OCI-LY1 (cell line): ENCODE data around the gene DUOX1.

Experiments
- H2AFZ ChIP-seq: fragments of 200-600 bp; sonication (generic), shearing (Covaris generic); 2 replicates; pipeline ENCODE4 v1.6.0; 2014; ENCODE audit warnings: antibody characterized with exemption, mild to moderate bottlenecking, low read length
- H3F3A ChIP-seq: fragments of 200-600 bp; sonication (generic), shearing (Covaris generic); 2 replicates; pipeline ENCODE4 v1.6.0; 2014; ENCODE audit warnings: mild to moderate bottlenecking, antibody characterized with exemption, low read length, moderate library complexity; ENCODE audit not compliant: insufficient read depth
- H3K27ac ChIP-seq: fragments of 200-600 bp; sonication (generic); 2 replicates; pipeline ENCODE4 v1.5.1; 2014; ENCODE audit warnings: low read length, mixed run types, mild to moderate bottlenecking, low read depth; ENCODE audit not compliant: poor library complexity, severe bottlenecking
- H3K27me3 ChIP-seq: fragments of 200-600 bp; sonication (generic); 2 replicates; pipeline ENCODE4 v1.6.0; 2014; ENCODE audit warnings: antibody characterized with exemption, mild to moderate bottlenecking, low read length, moderate library complexity; ENCODE audit not compliant: insufficient read depth
- H3K36me3 ChIP-seq: fragments of 200-600 bp; sonication (generic); 2 replicates; pipeline ENCODE4 v1.6.1; 2014; ENCODE audit warnings: mild to moderate bottlenecking, antibody characterized with exemption, low read length, moderate library complexity, mixed read lengths; ENCODE audit not compliant: insufficient read depth
- H3K4me1 ChIP-seq: fragments of 200-600 bp; sonication (generic); 2 replicates; pipeline ENCODE4 v1.5.1; 2014; ENCODE audit warnings: mild to moderate bottlenecking, low read length, moderate library complexity; ENCODE audit not compliant: insufficient read depth, severe bottlenecking
- H3K4me2 ChIP-seq: fragments of 200-600 bp; sonication (generic), shearing (Covaris generic); 2 replicates; pipeline ENCODE4 v1.6.1; 2014; ENCODE audit warnings: low read length
- H3K4me3 ChIP-seq: fragments of 200-600 bp; sonication (generic); 2 replicates; pipeline ENCODE4 v1.5.1; 2014; ENCODE audit warnings: low read length, low read depth, mild to moderate bottlenecking, mixed read lengths; ENCODE audit not compliant: poor library complexity, severe bottlenecking
- H3K79me2 ChIP-seq: fragments of 200-600 bp; shearing (Covaris generic); 2 replicates; pipeline ENCODE4 v1.6.1; 2016; ENCODE audit warnings: mixed run types, low read length, mixed read lengths; ENCODE audit not compliant: insufficient read depth
- H3K9ac ChIP-seq: fragments of 200-600 bp; sonication (generic), shearing (Covaris generic); 2 replicates; pipeline ENCODE4 v1.6.1; 2014; ENCODE audit warnings: mild to moderate bottlenecking, low read length, mixed read lengths
- H3K9me2 ChIP-seq: fragments of 200-600 bp; sonication (generic), shearing (Covaris generic); 2 replicates; pipeline ENCODE4 v1.6.1; 2014; ENCODE audit warnings: low read depth, mild to moderate bottlenecking, low read length, mixed read lengths
- H3K9me3 ChIP-seq: fragments of 200-600 bp; shearing (Covaris generic); 2 replicates; pipeline ENCODE4 v1.6.1; 2014; ENCODE audit warnings: low read length, mixed read lengths
- H4K20me1 ChIP-seq: fragments of 200-600 bp; sonication (generic), shearing (Covaris generic); 2 replicates; pipeline ENCODE4 v1.6.0; 2016; ENCODE audit warnings: mild to moderate bottlenecking, low read length; ENCODE audit not compliant: insufficient read depth
- EZH2 ChIP-seq: fragments of 200-600 bp; sonication (generic), shearing (Covaris generic); IDR thresholded peaks from 2 replicates; pipeline ENCODE4 v1.8.0; 2017; ENCODE audit warnings: borderline replicate concordance, mixed run types, mild to moderate bottlenecking, antibody characterized with exemption, low read length, moderate library complexity, mixed read lengths
- TF ChIP-seq, protein P1 (sequence below): fragments of 200-600 bp; sonication (generic), shearing (Covaris generic); IDR thresholded peaks from 2 replicates; pipeline ENCODE4 v1.5.1; 2017; ENCODE audit warnings: mild to moderate bottlenecking, antibody characterized with exemption, low read length, moderate library complexity, mixed read lengths

Gene DUOX1

DNA sequence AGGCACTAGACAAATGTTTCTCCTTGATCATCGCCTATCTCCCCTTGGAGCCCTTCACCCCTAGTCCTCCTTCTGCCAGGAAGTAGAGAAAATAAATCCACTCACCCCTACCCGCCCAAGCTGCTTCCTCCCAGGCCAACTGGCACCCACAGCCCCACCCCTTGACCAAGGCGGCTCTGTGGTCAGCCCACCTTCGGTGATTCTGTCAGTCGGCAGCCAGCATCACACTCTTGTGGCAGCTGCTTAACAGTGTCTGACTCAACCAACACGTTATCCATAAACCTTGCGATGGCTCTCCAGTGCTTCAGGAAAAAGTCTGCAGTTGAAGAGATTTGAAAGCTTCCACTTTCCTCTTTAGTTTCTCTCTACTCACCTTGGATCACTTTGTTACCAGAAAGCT lies 50.4 kb downstream of the DUOX1 start:
- Histone ChIP-seq H3K27ac (no peak overlapping the region), H3K36me3 (no peaks in the 10 kb centered on the region), H3K4me3 (no peak overlapping the region), H3K27me3 (no peaks in the 10 kb centered on the region), H3K79me2 (no peaks in the 10 kb centered on the region), H3K9me3 (no peaks in the 10 kb centered on the region), H3K9ac (no peak overlapping the region), H3K4me2 (no peak overlapping the region), H3F3A (no peaks in the 10 kb centered on the region), H3K4me1 (no peaks in the 10 kb centered on the region), H3K9me2 (no peaks in the 10 kb centered on the region), H4K20me1 (no peaks in the 10 kb centered on the region), H2AFZ (no peak overlapping the region)
- TF ChIP-seq EZH2, result no peak
- TF ChIP-seq, protein P1, sequence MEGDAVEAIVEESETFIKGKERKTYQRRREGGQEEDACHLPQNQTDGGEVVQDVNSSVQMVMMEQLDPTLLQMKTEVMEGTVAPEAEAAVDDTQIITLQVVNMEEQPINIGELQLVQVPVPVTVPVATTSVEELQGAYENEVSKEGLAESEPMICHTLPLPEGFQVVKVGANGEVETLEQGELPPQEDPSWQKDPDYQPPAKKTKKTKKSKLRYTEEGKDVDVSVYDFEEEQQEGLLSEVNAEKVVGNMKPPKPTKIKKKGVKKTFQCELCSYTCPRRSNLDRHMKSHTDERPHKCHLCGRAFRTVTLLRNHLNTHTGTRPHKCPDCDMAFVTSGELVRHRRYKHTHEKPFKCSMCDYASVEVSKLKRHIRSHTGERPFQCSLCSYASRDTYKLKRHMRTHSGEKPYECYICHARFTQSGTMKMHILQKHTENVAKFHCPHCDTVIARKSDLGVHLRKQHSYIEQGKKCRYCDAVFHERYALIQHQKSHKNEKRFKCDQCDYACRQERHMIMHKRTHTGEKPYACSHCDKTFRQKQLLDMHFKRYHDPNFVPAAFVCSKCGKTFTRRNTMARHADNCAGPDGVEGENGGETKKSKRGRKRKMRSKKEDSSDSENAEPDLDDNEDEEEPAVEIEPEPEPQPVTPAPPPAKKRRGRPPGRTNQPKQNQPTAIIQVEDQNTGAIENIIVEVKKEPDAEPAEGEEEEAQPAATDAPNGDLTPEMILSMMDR, result no peak

DNA sequence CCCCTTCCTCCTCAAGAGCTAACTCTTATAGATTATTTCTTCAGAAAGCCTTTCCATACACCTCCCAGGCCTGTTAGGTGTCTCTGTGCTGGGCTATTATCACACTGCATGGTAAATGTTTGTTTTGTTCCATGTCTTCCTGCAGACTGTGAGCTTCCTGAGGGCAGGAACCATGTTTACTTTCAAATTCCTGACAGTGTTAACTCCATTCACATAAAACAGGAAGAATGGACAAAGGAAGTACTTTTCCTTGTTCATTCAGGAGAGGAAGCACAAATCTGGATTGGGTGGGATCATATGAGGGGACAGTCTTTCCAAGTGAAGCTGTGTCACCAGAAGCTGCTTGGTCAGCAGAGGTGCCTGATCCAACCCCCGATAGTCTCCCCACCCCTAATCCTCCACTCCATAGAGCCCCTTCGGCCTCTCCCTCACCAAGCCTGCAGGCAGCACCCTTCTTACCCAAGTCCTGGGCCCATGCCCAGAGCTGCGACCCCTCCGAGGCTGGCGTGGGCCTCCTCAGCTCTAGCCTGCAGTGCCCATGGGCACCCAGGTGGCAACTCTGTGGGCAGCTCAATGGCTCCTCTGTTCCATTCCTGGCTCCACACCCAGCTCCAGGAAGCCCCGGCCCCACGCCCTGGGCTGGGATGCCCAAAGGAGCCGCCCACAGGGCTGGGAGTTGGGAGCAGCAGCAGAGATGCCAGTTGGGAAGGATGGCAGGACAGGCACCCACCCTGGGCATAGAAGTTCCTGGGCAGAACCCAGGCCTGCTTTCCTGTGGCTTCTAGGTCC lies 51.0 kb downstream of the DUOX1 start:
- Histone ChIP-seq H3K4me1 (no peaks in the 10 kb centered on the region), H3K9me3 (no peaks in the 10 kb centered on the region), H2AFZ (no peak overlapping the region), H3K79me2 (no peaks in the 10 kb centered on the region), H3F3A (no peaks in the 10 kb centered on the region), H3K27me3 (no peaks in the 10 kb centered on the region), H3K36me3 (no peaks in the 10 kb centered on the region), H3K4me3 (no peak overlapping the region), H3K9ac (no peak overlapping the region), H3K27ac (no peak overlapping the region), H3K4me2 (no peak overlapping the region), H4K20me1 (no peaks in the 10 kb centered on the region), H3K9me2 (no peaks in the 10 kb centered on the region)
- TF ChIP-seq, protein P1, result no peak

DNA sequence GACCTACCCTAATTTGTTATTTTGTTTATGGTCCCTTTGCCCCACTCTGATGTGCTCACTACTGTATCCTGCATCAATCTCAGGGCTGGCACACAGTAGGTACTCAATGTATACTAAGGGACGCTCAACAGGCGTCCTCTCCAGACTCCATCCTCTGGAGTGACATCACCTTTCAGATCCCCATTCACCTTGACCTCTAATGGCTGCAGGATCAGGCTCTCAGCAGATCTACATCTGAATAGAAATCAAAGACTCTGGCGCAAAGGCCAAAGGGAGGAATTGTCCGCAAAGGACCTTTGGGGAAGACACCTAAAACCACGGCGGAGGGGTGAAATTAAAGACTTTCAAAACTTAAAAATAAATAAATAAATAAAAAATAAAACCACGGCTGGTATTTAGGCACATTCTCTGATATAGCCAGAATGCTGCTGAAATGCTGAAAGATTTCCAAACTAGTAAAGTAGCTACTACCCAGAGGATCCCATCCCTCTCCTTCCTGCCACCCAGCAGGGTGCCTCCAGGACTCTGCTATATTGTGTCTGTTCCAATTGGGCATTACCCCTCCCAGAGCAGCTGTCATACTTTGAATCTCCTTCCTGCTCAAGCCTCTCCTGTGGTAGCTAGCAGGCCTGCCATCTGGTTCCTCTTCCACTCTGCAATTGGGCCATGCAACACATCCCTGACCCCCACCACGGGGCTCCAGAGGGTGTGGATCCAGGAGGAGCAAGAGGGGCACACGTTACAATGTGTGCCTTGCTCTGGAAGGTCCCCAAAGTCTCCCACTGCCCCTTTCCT lies 51.9 kb downstream of the DUOX1 start:
- H3K9ac ChIP-seq, result no peak overlapping the region
- no peaks in the 10 kb centered on the region for H4K20me1 ChIP-seq
- no peaks in the 10 kb centered on the region for H3K4me1 ChIP-seq
- no peaks in the 10 kb centered on the region for H3K36me3 ChIP-seq
- H2AFZ ChIP-seq, result no peak overlapping the region
- H3K27me3 ChIP-seq, result peaks cover 3% of the 10 kb centered on the region; the same call in 1 of the 2 replicates
- no peak overlapping the region for H3K4me2 ChIP-seq
- H3F3A ChIP-seq, result no peaks in the 10 kb centered on the region
- no peaks in the 10 kb centered on the region for H3K79me2 ChIP-seq
- TF ChIP-seq EZH2, result no peak
- TF ChIP-seq, protein P1, result no peak
- no peaks in the 10 kb centered on the region for H3K9me2 ChIP-seq
- no peaks in the 10 kb centered on the region for H3K9me3 ChIP-seq
- H3K27ac ChIP-seq, result no peak overlapping the region
- no peak overlapping the region for H3K4me3 ChIP-seq
